Fibroblast of lung (primary cell): ENCODE data around the gene OTOP2. TPM values are rescaled to one million over a fixed set of nuclear protein-coding genes. Genes with fewer than 3 reads are reported as not detected.
A peak's percentile ranks its signal among the peaks of the same experiment; 100 is the strongest.

Experiments
- DNase-seq, 2 donors: peaks; one replicate each; pipeline versions ENCODE4 v3.0.0 to v3.0.0-alpha.2; 2010; ENCODE audit warnings: low read depth in 2 of 2
- H2AFZ ChIP-seq: 2 replicates; pipeline ENCODE4 v1.5.1; 2012; ENCODE audit warnings: low read length, control low read depth, inconsistent platforms
- H3K27ac ChIP-seq: 2 replicates; pipeline ENCODE4 v1.5.1; 2011; ENCODE audit warnings: low read length, control low read depth; ENCODE audit not compliant: insufficient read depth
- H3K27me3 ChIP-seq: 2 replicates; pipeline ENCODE4 v1.5.1; 2011; ENCODE audit warnings: mild to moderate bottlenecking, low read length; ENCODE audit not compliant: control insufficient read depth, insufficient read depth
- H3K36me3 ChIP-seq: 2 replicates; pipeline ENCODE4 v1.5.1; 2011; ENCODE audit warnings: low read length; ENCODE audit not compliant: control insufficient read depth, insufficient read depth
- H3K4me1 ChIP-seq: 2 replicates; pipeline ENCODE4 v1.5.1; 2011; ENCODE audit warnings: low read length; ENCODE audit not compliant: control insufficient read depth, insufficient read depth; ENCODE audit errors: extremely low read depth
- H3K4me2 ChIP-seq: 2 replicates; pipeline ENCODE4 v1.5.1; 2011; ENCODE audit warnings: low read length, control low read depth; ENCODE audit not compliant: insufficient read depth; ENCODE audit errors: extremely low read depth
- H3K4me3 ChIP-seq, 4 experiments: fragments of 200-600 bp in 1 of 4; sonication (generic) in 1 of 4; replicated peaks in 1 of 4; 2 replicates each; pipeline ENCODE4 v1.5.1; 2011 to 2016; ENCODE audit warnings: low read length in 4 of 4, low read depth in 3 of 4, mild to moderate bottlenecking in 3 of 4, control low read depth in 2 of 4, inconsistent platforms in 1 of 4, mixed read lengths in 1 of 4; ENCODE audit not compliant: insufficient read depth in 1 of 4; ENCODE audit errors: control extremely low read depth in 1 of 4
- H3K79me2 ChIP-seq: 2 replicates; pipeline ENCODE4 v1.5.1; 2012; ENCODE audit warnings: mild to moderate bottlenecking, low read length, inconsistent platforms; ENCODE audit not compliant: control insufficient read depth, insufficient read depth
- H3K9ac ChIP-seq: 2 replicates; pipeline ENCODE4 v1.5.1; 2011; ENCODE audit warnings: mild to moderate bottlenecking, low read length, control low read depth; ENCODE audit not compliant: insufficient read depth
- H3K9me3 ChIP-seq: 2 replicates; pipeline ENCODE4 v1.5.1; 2012; ENCODE audit warnings: low read depth, low read length; ENCODE audit not compliant: control insufficient read depth, insufficient read depth
- H4K20me1 ChIP-seq: 2 replicates; pipeline ENCODE4 v1.5.1; 2011; ENCODE audit warnings: low read length; ENCODE audit not compliant: control insufficient read depth, insufficient read depth; ENCODE audit errors: extremely low read depth
- CTCF ChIP-seq, 2 donors: IDR thresholded peaks in 1 of 2; conservative IDR thresholded peaks in 1 of 2; 1 replicate in 1 of 2; 2 replicates in 1 of 2; pipeline ENCODE4 v1.5.1; 2011 to 2012; ENCODE audit warnings: low read length in 2 of 2, control low read depth in 1 of 2, inconsistent platforms in 1 of 2, low read depth in 1 of 2, mild to moderate bottlenecking in 1 of 2
- EZH2 ChIP-seq: IDR thresholded peaks from 2 replicates; pipeline ENCODE4 v1.5.1; 2012; ENCODE audit warnings: low read length, control low read depth, mild to moderate bottlenecking; ENCODE audit errors: missing control alignments
- polyA plus RNA-seq, 2 donors: library from polyadenylated mRNA; depleted of rRNA in 1 of 2; stranded (reverse) in 1 of 2; unstranded in 1 of 2; fragments of >200 nt; gene quantifications; 2 replicates each; pipeline ENCODE4 v1.2.1, GENCODE V29; 2011 to 2012; ENCODE audit warnings: missing spikeins in 1 of 2
- total RNA-seq: library from RNA; depleted of rRNA; stranded (reverse); fragments of >200 nt; gene quantifications from 2 replicates; pipeline ENCODE4 v1.2.1, GENCODE V29; 2014

The OTOP2 gene
- total and polyA plus RNA-seq, 2 donors (not counting 1 experiment from before 2014, with no cell fraction given), result not detected

GRCh38 chr17:74935048-74935447, 11.0 kb downstream of the OTOP2 start:
- H3K27me3 ChIP-seq, result peaks cover 45% of the 10 kb centered on the region

GRCh38 chr17:74935585-74936469, 11.8 kb downstream of the OTOP2 start, which contains the start of gene OTOP3:
TSS of gene OTOP3 (plus strand) at chr17:74935898. CDS start at chr17:74935922, 24 bp downstream.
- Histone ChIP-seq H3K27ac (no peak within 1 kb of the TSS), H3K9ac (no peak within 1 kb of the TSS), H3K4me1 (no peaks in the 10 kb centered on the region), H3K9me3 (no peaks in the 10 kb centered on the region), H3K79me2 (no peaks in the 10 kb centered on the region), H3K4me2 (no peak within 1 kb of the TSS), H3K36me3 (no peaks in the 10 kb centered on the region), H4K20me1 (no peaks in the 10 kb centered on the region), H2AFZ (no peak within 1 kb of the TSS), H3K4me3 (no peak within 1 kb of the TSS), H3K27me3 (peaks cover 45% of the 10 kb centered on the region)
- no peak for DNase-seq
- TF ChIP-seq EZH2, result peak; percentile 28
- TF ChIP-seq CTCF (conservative IDR thresholded peaks at IDR 0.05 in 1 of 2, IDR thresholded peaks at IDR 0.05 in 1 of 2; ENCODE audit: low read depth in 1 of 2, low read length in 2 of 2), result no peak

More at GRCh38 chr17:74935048-74935447, 11.0 kb downstream of the OTOP2 start:
- H3K9me3 ChIP-seq, result no peaks in the 10 kb centered on the region
- H3K27ac ChIP-seq, result no peak overlapping the region
- no peak for DNase-seq
- H3K9ac ChIP-seq, result no peak overlapping the region
- H3K4me2 ChIP-seq, result no peak overlapping the region
- H3K36me3 ChIP-seq, result no peaks in the 10 kb centered on the region
- H2AFZ ChIP-seq, result no peak overlapping the region
- TF ChIP-seq EZH2, result no peak
- no peak for TF ChIP-seq CTCF (conservative IDR thresholded peaks at IDR 0.05 in 1 of 2, IDR thresholded peaks at IDR 0.05 in 1 of 2; ENCODE audit: low read depth in 1 of 2, low read length in 2 of 2)
- H4K20me1 ChIP-seq, result no peaks in the 10 kb centered on the region
- no peaks in the 10 kb centered on the region for H3K79me2 ChIP-seq
- no peak overlapping the region for H3K4me3 ChIP-seq
- H3K4me1 ChIP-seq, result no peaks in the 10 kb centered on the region

GRCh38 chr17:74936470-74936799, 12.4 kb downstream of the OTOP2 start:
- Histone ChIP-seq H3K9me3 (no peaks in the 10 kb centered on the region), H3K4me2 (no peak overlapping the region), H3K4me3 (no peak overlapping the region), H2AFZ (no peak overlapping the region), H3K27me3 (peaks cover 45% of the 10 kb centered on the region), H3K4me1 (no peaks in the 10 kb centered on the region), H3K79me2 (no peaks in the 10 kb centered on the region), H3K9ac (no peak overlapping the region), H3K36me3 (no peaks in the 10 kb centered on the region), H3K27ac (no peak overlapping the region), H4K20me1 (no peaks in the 10 kb centered on the region)
- TF ChIP-seq EZH2 (peak; percentile 61), CTCF (conservative IDR thresholded peaks at IDR 0.05 in 1 of 2, IDR thresholded peaks at IDR 0.05 in 1 of 2; ENCODE audit: low read depth in 1 of 2, low read length in 2 of 2) (no peak)
- DNase-seq, result no peak
